Fibroblast of upper back skin (primary cell): ENCODE measurements around the gene ADAMTSL5.
A peak's percentile ranks its signal among the peaks of the same experiment; 100 is the strongest.
"Not testable (repeated sequence)": the region's sequence is repeated elsewhere in the genome, so short reads cannot be mapped to it uniquely, and the experiment has no call there.

ENCODE experiments used
- DNase-seq: peaks from one replicate; pipeline ENCODE4 v3.0.0-alpha.2; 2013

The ADAMTSL5 gene, protein sequence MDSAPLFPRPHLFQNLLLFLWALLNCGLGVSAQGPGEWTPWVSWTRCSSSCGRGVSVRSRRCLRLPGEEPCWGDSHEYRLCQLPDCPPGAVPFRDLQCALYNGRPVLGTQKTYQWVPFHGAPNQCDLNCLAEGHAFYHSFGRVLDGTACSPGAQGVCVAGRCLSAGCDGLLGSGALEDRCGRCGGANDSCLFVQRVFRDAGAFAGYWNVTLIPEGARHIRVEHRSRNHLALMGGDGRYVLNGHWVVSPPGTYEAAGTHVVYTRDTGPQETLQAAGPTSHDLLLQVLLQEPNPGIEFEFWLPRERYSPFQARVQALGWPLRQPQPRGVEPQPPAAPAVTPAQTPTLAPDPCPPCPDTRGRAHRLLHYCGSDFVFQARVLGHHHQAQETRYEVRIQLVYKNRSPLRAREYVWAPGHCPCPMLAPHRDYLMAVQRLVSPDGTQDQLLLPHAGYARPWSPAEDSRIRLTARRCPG

DNA sequence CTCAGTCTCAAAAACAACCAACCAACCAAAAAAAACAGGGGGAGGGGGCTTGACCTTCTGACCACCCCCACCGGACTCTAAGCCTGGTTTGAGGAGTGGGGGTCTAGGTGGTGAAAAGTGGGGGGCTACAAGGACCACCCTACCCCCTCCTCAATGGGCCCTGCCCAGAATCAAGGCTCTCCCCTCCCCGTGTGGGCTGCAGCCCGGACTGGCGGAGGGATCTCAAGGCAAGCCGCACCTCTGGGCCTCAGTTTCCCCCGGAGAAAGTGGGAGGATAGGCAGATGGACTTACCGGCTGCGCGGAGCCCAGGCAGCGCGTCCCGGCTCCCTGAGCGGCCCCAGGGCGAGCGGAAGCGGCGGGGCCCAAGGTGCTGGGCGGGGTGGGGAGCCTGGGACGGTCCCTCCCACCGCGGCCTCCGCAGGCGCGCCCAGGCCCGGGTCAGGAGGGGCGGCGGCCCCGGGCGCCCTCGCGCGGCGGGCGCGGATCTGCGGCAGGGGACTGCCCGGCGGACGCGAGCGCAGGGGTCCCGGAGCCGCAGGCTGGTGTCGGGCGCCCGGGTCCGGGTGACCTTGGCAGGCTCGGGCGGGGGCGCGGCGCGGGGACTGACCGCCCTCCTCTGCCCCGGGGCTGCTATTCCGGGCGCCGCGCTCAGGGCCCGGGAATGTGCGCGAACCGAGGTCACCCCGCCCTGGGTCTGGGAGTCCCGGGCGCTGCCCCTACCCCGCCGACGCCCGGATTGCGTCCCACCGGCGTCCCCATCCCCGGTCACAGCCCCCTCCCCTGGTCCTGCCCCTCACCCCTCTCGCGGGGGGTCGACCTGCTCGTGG is at the start of gene ADAMTSL5:
TSS of gene ADAMTSL5 (minus strand) at position 349 of the 828 bp plus-strand sequence. CDS start 2,076 bp downstream, outside the sequence.
- DNase-seq: peak; percentile 50

DNA sequence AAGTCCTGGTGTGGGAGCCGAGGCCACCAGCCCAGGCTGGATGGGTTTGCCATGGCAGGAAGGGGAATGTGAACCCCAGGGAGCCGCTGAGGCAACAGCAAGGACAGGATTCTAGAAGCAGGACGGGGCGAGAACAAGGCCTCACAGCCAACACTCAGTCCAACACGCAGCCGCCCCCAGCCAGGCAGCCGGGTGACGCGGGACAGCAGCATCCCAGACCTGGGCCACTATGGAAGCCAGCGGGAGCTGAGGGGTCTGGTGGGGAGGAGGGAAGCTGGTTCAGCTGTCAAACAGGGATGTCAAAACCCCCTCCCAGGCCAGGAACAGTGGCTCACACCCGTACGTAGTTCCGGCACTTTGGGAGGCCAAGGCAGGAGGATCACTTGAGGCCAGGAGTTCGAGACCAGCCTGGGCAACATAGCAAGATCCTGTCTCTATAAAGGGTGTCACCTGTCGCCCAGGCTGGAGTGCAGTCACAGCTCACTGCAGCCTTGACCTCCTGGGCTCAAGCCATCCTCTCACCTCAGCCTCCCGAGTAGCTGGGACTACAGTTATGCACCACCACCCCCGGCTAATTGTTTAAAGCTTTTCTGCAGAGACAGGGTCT is 48.5 kb upstream of the ADAMTSL5 start:
- DNase-seq: no peak

GRCh38 chr19:1560286-1560882 is 47.6 kb upstream of the ADAMTSL5 start:
- DNase-seq: no peak

- no peak for DNase-seq
Observed at GRCh38 chr19:1558552-1558951, 45.7 kb upstream of the ADAMTSL5 start.

- DNase-seq: no peak
Observed at GRCh38 chr19:1556390-1557070, 43.7 kb upstream of the ADAMTSL5 start.

DNA sequence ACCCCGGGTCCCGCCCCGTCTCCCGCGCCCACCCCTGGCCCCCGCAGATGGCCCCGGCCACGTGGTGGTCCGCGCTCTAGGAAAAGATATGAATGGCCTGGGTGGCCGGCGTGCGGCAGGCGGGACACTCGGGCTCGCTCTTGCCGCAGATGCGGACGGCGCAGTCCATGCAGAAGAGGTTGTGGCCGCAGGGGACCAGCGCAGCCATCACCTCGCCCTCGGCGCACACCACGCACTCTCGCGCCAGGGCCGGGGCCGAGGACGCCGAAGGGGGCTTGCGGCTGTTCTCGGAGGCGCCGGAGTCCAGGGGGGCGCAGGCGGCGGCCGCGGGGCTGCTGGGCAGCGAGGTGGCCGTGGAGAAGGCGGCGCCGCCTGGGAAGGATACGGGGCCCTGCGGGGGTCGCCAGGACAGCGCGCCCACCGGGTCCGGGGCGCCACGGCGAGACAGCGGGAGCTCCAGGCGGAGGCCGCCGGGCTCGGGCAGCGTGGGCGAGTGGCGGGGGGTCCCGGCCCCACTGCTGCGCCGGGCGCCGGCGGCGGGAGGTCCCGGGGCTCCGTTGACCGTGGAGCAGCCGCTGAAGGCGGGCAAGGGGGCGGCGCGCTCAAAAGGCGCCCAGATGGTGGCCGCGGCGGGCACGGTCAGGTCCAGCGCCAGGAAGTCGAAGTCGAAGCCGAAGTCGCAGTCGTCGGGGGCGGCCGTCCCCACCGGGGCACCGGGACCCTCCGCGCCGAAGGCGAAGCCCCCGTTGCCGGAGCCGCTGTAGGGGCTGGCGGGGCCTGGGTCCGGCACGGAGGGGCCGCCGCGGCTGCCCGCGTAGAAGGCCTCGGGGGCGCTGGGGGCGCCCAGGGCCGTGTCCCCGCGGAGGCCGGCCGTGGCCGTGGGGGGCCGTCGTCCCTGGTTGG is 42.9 kb upstream of the ADAMTSL5 start:
- no peak for DNase-seq

GRCh38 chr19:1554968-1555367 is 42.1 kb upstream of the ADAMTSL5 start:
- DNase-seq: no peak

- DNase-seq: no peak
Observed at GRCh38 chr19:1553415-1553814, 40.6 kb upstream of the ADAMTSL5 start.

DNA sequence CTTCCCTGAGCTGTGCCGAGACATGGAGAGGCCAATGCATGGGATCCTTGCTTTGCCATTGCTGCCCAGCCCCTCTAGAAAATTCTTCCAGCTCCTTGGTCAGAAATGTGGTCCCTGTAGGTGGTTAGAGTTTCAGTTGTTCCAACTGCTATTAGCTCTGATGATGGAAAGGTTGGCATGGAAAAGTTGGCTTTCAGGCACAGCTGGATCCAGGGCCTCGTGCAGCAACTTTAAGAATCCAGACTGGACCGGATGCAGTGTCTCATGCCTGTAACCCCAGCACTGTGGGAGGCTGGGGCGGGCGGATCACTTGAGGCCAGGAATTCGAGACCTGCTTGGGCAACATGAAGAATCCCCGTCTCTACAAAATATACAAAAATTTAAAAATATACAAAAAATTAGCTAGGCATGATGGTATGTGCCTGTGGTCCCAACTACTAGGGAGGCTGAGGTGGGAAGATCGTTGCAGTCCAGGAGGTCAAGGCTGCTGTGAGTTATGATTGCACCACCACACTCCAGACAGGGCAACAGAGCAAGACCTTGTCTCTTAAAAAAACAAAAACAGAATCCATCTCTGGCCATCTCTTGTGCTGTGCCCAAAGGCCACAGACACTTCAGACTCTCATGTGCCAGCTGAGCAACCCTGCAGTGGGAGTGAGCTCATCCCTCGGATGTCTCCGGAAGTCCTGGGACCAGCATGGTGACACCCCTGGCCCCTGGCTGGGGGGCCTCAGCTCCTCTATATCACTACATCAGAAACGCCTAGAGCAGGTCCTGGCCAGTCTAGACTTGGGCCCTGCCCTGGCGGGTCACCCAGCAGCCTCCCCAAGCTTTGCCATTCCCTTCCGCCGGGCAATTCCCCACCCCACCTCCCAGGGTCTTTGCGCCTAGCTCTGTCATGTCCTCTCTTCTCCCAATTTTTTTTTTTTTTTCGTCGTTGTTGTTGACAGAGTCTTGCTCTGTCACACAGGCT is 38.5 kb upstream of the ADAMTSL5 start:
- no peak for DNase-seq

- no peak for DNase-seq
Observed at GRCh38 chr19:1549332-1549945, 36.6 kb upstream of the ADAMTSL5 start.

DNA sequence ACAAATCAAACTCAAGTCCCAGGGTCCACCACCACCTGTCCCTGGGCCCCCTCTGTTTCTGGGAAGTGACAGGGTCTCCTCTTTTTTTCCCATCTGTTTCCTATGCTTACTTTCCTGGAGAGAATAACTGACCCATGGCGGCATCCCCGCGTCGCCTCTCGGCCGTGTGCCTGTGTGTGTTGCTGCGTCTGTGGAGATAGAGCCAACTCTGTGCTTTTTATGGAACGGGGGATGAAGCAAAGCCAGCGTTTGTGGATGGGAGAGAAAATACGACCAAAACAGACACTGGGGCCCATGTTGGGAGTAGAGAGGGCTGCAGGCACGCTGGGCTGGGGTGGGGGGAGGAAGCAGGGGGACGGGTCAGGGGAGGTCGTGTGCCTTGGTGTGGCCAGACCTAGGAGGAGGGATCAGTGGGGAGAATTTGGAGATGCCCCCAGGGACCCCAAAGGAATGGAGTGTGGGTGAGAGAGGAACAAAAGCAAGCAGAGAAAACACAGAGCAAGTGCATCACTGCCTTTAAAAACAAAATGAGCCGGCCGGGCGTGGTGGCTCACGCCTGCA is 27.6 kb upstream of the ADAMTSL5 start:
- DNase-seq: no peak

- DNase-seq: not testable (repeated sequence)
Observed at GRCh38 chr19:1539749-1540148, 26.9 kb upstream of the ADAMTSL5 start.

GRCh38 chr19:1538978-1539377 is 26.2 kb upstream of the ADAMTSL5 start:
- DNase-seq: peak; percentile 3

- not testable (repeated sequence) for DNase-seq
Observed at GRCh38 chr19:1535699-1536098, 22.9 kb upstream of the ADAMTSL5 start.

GRCh38 chr19:1534972-1535371 is 22.2 kb upstream of the ADAMTSL5 start:
- DNase-seq: no peak

GRCh38 chr19:1533510-1534150 is 20.8 kb upstream of the ADAMTSL5 start:
- no peak for DNase-seq

- no peak for DNase-seq
Observed at GRCh38 chr19:1532003-1532402, 19.2 kb upstream of the ADAMTSL5 start.

DNA sequence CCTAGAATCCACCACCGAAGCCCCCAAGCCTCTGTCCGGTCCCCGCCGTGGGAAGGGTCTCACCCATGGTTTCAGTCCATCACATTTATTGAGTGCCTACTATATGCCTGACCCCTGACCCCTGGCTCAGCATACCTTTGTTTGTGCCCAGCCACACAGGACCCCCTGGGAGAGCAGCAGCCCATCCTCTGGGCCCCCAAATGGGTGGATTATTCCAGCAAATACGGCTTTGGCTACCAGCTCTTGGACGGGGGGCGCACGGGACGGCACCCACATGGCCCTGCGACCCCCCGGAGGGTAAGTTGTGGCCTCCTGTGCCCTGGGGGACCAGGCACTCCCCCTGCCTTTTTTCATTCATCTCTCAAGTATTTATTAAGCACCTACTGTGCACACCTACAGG is 18.8 kb upstream of the ADAMTSL5 start:
- DNase-seq: no peak

DNA sequence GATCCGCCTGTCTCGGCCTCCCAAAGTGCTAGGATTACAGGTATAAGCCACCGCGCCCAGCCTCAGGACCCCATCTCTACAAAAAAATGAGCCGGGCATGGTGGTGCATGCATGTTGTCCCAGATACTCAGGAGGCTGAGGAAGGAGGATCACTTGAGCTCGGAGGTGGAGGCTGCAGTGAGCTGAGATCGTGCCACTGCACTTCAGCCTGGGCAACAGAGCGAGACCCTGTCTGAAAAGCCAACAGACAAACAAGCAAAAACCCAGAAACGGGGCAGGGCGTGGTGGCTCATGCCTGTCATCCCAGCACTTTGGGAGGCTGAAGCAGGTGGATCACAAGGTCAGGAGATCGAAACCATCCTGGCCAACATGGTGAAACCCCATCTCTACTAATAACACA is 18.0 kb upstream of the ADAMTSL5 start:
- not testable (repeated sequence) for DNase-seq
